Uterus (tissue), 4 donors: ENCODE measurements around the gene WNK1. TPM values are rescaled to one million over a fixed set of nuclear protein-coding genes. Genes with fewer than 3 reads are reported as not detected.
A peak's percentile ranks its signal among the peaks of the same experiment; 100 is the strongest.

ENCODE experiments used
- DNase-seq, 2 donors: peaks; one replicate each; pipeline ENCODE4 v3.0.0-alpha.2; 2019 to 2020
- H3K27ac ChIP-seq, 2 donors: fragments of 200-600 bp; sonication (generic); 1 replicate in 1 of 2; 2 replicates in 1 of 2; pipeline ENCODE4 v1.5.1; 2016 to 2018
- H3K27me3 ChIP-seq, 2 donors: fragments of 200-600 bp; sonication (generic); one replicate each; pipeline ENCODE4 v1.5.1; 2018 to 2019; ENCODE audit warnings: control low read depth in 1 of 2
- H3K36me3 ChIP-seq, 2 donors: fragments of 200-600 bp; sonication (generic); one replicate each; pipeline ENCODE4 v1.5.1; 2019; ENCODE audit warnings: control low read depth in 1 of 2
- H3K4me1 ChIP-seq, 2 donors: fragments of 200-600 bp; sonication (generic); one replicate each; pipeline ENCODE4 v1.5.1; 2018 to 2019; ENCODE audit warnings: control low read depth in 1 of 2
- H3K4me3 ChIP-seq, 2 donors: fragments of 200-600 bp; sonication (generic); 1 replicate in 1 of 2; 2 replicates in 1 of 2; pipeline ENCODE4 v1.5.1; 2018 to 2019; ENCODE audit warnings: mild to moderate bottlenecking in 1 of 2
- H3K9me3 ChIP-seq, 2 donors: fragments of 200-600 bp; sonication (generic); one replicate each; pipeline ENCODE4 v1.5.1; 2019; ENCODE audit warnings: control low read depth in 1 of 2
- CTCF ChIP-seq, 4 experiments: fragments of 200-600 bp in 2 of 4; fragments of 450-650 bp in 2 of 4; sonication (generic) in 2 of 4; IDR thresholded peaks; one replicate each; pipeline ENCODE4 v1.5.1; 2016 to 2019; ENCODE audit warnings: antibody characterized with exemption in 4 of 4, mild to moderate bottlenecking in 2 of 4, moderate library complexity in 1 of 4
- POLR2A ChIP-seq, 2 donors: fragments of 450-650 bp; IDR thresholded peaks; one replicate each; pipeline ENCODE4 v1.6.1; 2016; ENCODE audit warnings: antibody characterized with exemption in 2 of 2, mild to moderate bottlenecking in 1 of 2, moderate library complexity in 1 of 2
- intact Hi-C: fragments of 100-400 bp; cut with DNase I; formaldehyde crosslinking; loops from one replicate; pipeline ENCODE4 v1.15.1; 2023; ENCODE audit warnings: low total_unique reads
- total RNA-seq, 4 donors: library from RNA; depleted of rRNA in 3 of 4; stranded (reverse); fragments of >200 nt in 3 of 4; gene quantifications; one replicate each; pipeline versions ENCODE4 v1.1.0 to v1.2.4, GENCODE V29; 2014 to 2023
- donor health status: DM: yes; HTN: yes; CAD: no.

The WNK1 gene
- total RNA-seq, 4 donors from 2014 or later, result 57.1 to 208 (median 81.0) TPM

GRCh38 chr12:730550-730949 lies 21.8 kb upstream of the WNK1 start:
- no peak for DNase-seq
- Histone ChIP-seq H3K27me3 (no peaks in the 10 kb centered on the region), H3K27ac (no peak overlapping the region), H3K4me3 (no peak overlapping the region), H3K4me1 (no peaks in the 10 kb centered on the region), H3K9me3 (no peaks in the 10 kb centered on the region), H3K36me3 (no peaks in the 10 kb centered on the region)
- TF ChIP-seq POLR2A (IDR thresholded peaks at IDR 0.05) (no peak), CTCF (IDR thresholded peaks at IDR 0.05) (no peak)
- intact Hi-C loops, result no loop called here

- intact Hi-C loops, result no loop called here
- TF ChIP-seq POLR2A (IDR thresholded peaks at IDR 0.05) (no peak), CTCF (IDR thresholded peaks at IDR 0.05) (no peak)
- no peaks in the 10 kb centered on the region for H3K27me3 ChIP-seq
- DNase-seq, result no peak
- no peaks in the 10 kb centered on the region for H3K4me1 ChIP-seq
- H3K36me3 ChIP-seq, result no peaks in the 10 kb centered on the region
- no peak overlapping the region for H3K4me3 ChIP-seq
- peak overlapping the region in 1 of 2 donors; percentile 49 for H3K27ac ChIP-seq
- H3K9me3 ChIP-seq, result no peaks in the 10 kb centered on the region
Observed at GRCh38 chr12:737122-737739, 15.1 kb upstream of the WNK1 start.

- Histone ChIP-seq H3K4me1 (no peaks in the 10 kb centered on the region), H3K4me3 (no peak overlapping the region), H3K27me3 (no peaks in the 10 kb centered on the region), H3K27ac (peak overlapping the region in 1 of 2 donors; percentile 45), H3K9me3 (no peaks in the 10 kb centered on the region), H3K36me3 (no peaks in the 10 kb centered on the region)
- no peak for DNase-seq
- intact Hi-C loops, result no loop called here
- TF ChIP-seq CTCF (IDR thresholded peaks at IDR 0.05) (no peak), POLR2A (IDR thresholded peaks at IDR 0.05) (peak in 1 of 2 donors; percentile 13)
Observed at GRCh38 chr12:738712-739111, 13.7 kb upstream of the WNK1 start.

GRCh38 chr12:739349-739748 lies 13.0 kb upstream of the WNK1 start:
- H3K9me3 ChIP-seq, result no peaks in the 10 kb centered on the region
- H3K4me3 ChIP-seq, result no peak overlapping the region
- no peak for DNase-seq
- H3K27me3 ChIP-seq, result no peaks in the 10 kb centered on the region
- H3K27ac ChIP-seq, result peak overlapping the region in 1 of 2 donors; percentile 45
- TF ChIP-seq POLR2A (IDR thresholded peaks at IDR 0.05), result no peak
- no peak for TF ChIP-seq CTCF (IDR thresholded peaks at IDR 0.05)
- intact Hi-C loops, result no loop called here
- no peaks in the 10 kb centered on the region for H3K36me3 ChIP-seq
- H3K4me1 ChIP-seq, result no peaks in the 10 kb centered on the region

- no peak overlapping the region for H3K27ac ChIP-seq
- no peak for TF ChIP-seq POLR2A (IDR thresholded peaks at IDR 0.05)
- no peak for TF ChIP-seq CTCF (IDR thresholded peaks at IDR 0.05)
- intact Hi-C loops, result no loop called here
- no peaks in the 10 kb centered on the region for H3K36me3 ChIP-seq
- no peaks in the 10 kb centered on the region for H3K4me1 ChIP-seq
- DNase-seq, result no peak
- no peaks in the 10 kb centered on the region for H3K27me3 ChIP-seq
- H3K9me3 ChIP-seq, result no peaks in the 10 kb centered on the region
- H3K4me3 ChIP-seq, result no peak overlapping the region
Observed at GRCh38 chr12:740921-741320, 11.5 kb upstream of the WNK1 start.
